Breast epithelium (tissue), 4 donors: ENCODE measurements around the gene SNPH. TPM values are rescaled to one million over a fixed set of nuclear protein-coding genes. Genes with fewer than 3 reads are reported as not detected.

ENCODE experiments used
- DNase-seq, 2 donors: peaks; one replicate each; pipeline ENCODE4 v3.0.0-alpha.2; 2019; ENCODE audit warnings: low spot score in 2 of 2
- H3K27ac ChIP-seq, 2 donors: fragments of 200-600 bp; sonication (generic) in 1 of 2; one replicate each; pipeline ENCODE4 v1.5.1; 2016 to 2019; ENCODE audit warnings: mild to moderate bottlenecking in 1 of 2
- H3K27me3 ChIP-seq, 2 donors: fragments of 200-600 bp; sonication (generic) in 1 of 2; one replicate each; pipeline versions ENCODE4 v1.5.1 to v1.6.0; 2017 to 2019; ENCODE audit warnings: control low read depth in 1 of 2, mild to moderate bottlenecking in 1 of 2
- H3K36me3 ChIP-seq: fragments of 200-600 bp; one replicate; pipeline ENCODE4 v1.5.1; 2019
- H3K4me1 ChIP-seq, 2 donors: fragments of 200-600 bp; sonication (generic); one replicate each; pipeline ENCODE4 v1.5.1; 2016 to 2019; ENCODE audit warnings: control low read depth in 1 of 2
- H3K4me3 ChIP-seq, 3 donors: fragments of 200-600 bp; sonication (generic); 1 replicate in 2 of 3; 2 replicates in 1 of 3; pipeline ENCODE4 v1.5.1; 2016 to 2019; ENCODE audit warnings: mild to moderate bottlenecking in 3 of 3, moderate library complexity in 2 of 3
- H3K9me3 ChIP-seq, 2 donors: fragments of 200-600 bp; sonication (generic) in 1 of 2; one replicate each; pipeline ENCODE4 v1.5.1; 2016 to 2019; ENCODE audit warnings: control low read depth in 1 of 2
- CTCF ChIP-seq, 3 donors: fragments of 450-650 bp; IDR thresholded peaks; one replicate each; pipeline ENCODE4 v1.5.1; 2016 to 2017; ENCODE audit warnings: antibody characterized with exemption in 3 of 3, mild to moderate bottlenecking in 3 of 3, moderate library complexity in 3 of 3
- POLR2A ChIP-seq: fragments of 450-650 bp; IDR thresholded peaks from one replicate; pipeline ENCODE4 v1.6.1; 2016; ENCODE audit warnings: antibody characterized with exemption, mild to moderate bottlenecking, moderate library complexity
- POLR2AphosphoS5 ChIP-seq, 3 donors: sonication (generic); formaldehyde crosslinking; IDR thresholded peaks; one replicate each; pipeline ENCODE4 v1.6.1; 2017; ENCODE audit warnings: antibody characterized with exemption in 3 of 3
- intact Hi-C: fragments of 100-400 bp; cut with DNase I; formaldehyde crosslinking; loops from one replicate; pipeline ENCODE4 v1.15.1; 2023; ENCODE audit warnings: low total_unique reads
- total RNA-seq, 3 donors: library from RNA; depleted of rRNA; stranded (reverse); fragments of >200 nt; gene quantifications; one replicate each; pipeline ENCODE4 v1.1.0, GENCODE V29; 2016

SNPH gene
- total RNA-seq, 3 donors from 2014 or later, result 2.3 to 4.0 (median 3.5) TPM

- no peaks in the 10 kb centered on the region for H3K36me3 ChIP-seq
- no peak for DNase-seq
- intact Hi-C loops, result no loop called here
Measured at GRCh38 chr20:1295276-1295930, 29.3 kb downstream of the SNPH start.

DNA sequence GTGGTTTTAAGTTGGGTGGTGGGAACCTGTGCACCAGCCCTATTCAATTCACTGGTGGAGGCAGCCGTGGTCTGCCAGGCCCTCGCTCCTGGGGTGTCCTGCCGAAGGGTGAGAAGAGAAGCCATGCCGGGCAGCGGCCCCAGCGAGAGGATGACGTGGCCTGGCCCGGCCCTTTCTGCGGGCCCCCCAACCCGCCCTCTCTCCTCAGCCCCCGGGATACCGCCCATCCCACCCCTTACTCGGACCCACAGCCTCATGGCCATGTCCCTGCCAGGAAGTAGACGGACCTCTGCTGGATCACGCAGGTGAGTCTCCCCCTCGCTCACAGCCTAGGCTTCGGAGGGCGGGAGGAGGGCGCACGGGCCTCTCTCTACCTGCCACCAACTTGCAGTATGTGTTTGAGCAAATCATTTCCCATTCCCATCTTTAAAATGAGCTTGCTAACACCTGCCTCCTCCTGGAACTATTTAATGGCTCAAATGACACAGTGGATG is 30.1 kb downstream of the SNPH start:
- intact Hi-C loops, result no loop called here
- Histone ChIP-seq H3K27ac (no peak overlapping the region), H3K4me1 (no peaks in the 10 kb centered on the region), H3K36me3 (no peaks in the 10 kb centered on the region), H3K4me3 (no peak overlapping the region), H3K9me3 (no peaks in the 10 kb centered on the region), H3K27me3 (no peaks in the 10 kb centered on the region)
- TF ChIP-seq POLR2AphosphoS5 (IDR thresholded peaks at IDR 0.05) (no peak), POLR2A (no peak), CTCF (IDR thresholded peaks at IDR 0.05) (no peak)
- no peak for DNase-seq

More at GRCh38 chr20:1295276-1295930, 29.3 kb downstream of the SNPH start:
- Histone ChIP-seq H3K9me3 (no peaks in the 10 kb centered on the region), H3K4me1 (no peaks in the 10 kb centered on the region), H3K27me3 (no peaks in the 10 kb centered on the region), H3K4me3 (no peak overlapping the region), H3K27ac (no peak overlapping the region)
- no peak for TF ChIP-seq POLR2A

GRCh38 chr20:1296922-1297321 is 30.8 kb downstream of the SNPH start:
- intact Hi-C loops, result no loop called here
- no peaks in the 10 kb centered on the region for H3K4me1 ChIP-seq
- TF ChIP-seq POLR2AphosphoS5 (IDR thresholded peaks at IDR 0.05), result no peak
- TF ChIP-seq POLR2A, result no peak
- TF ChIP-seq CTCF (IDR thresholded peaks at IDR 0.05), result no peak
- DNase-seq, result no peak
- H3K36me3 ChIP-seq, result no peaks in the 10 kb centered on the region
- H3K27ac ChIP-seq, result no peak overlapping the region
- H3K4me3 ChIP-seq, result no peak overlapping the region
- H3K27me3 ChIP-seq, result no peaks in the 10 kb centered on the region
- H3K9me3 ChIP-seq, result no peaks in the 10 kb centered on the region

DNA sequence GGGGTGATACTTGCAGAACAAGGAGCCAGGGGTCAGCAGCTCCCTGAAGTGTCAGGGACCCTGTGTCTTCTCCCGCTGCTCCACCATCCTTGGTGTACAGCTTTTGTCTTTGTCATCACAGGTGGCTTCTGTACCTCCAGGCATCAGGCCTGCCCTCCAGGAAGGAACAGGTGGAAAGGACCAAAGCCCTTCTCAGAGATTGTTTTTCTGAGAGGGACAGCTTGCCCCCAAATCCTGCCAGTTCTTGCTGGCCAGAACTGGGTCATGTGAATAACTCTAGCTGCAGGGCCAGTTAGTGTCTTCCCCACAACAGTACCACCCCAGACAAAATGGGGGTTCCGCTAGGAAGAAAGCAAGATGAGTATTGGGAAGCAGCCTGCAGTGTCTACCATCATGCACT is 31.4 kb downstream of the SNPH start:
- Histone ChIP-seq H3K36me3 (no peaks in the 10 kb centered on the region), H3K4me1 (no peaks in the 10 kb centered on the region), H3K27me3 (no peaks in the 10 kb centered on the region), H3K9me3 (no peaks in the 10 kb centered on the region), H3K4me3 (no peak overlapping the region), H3K27ac (no peak overlapping the region)
- intact Hi-C loops, result no loop called here
- TF ChIP-seq POLR2AphosphoS5 (IDR thresholded peaks at IDR 0.05) (no peak), POLR2A (no peak), CTCF (IDR thresholded peaks at IDR 0.05) (no peak)
- no peak for DNase-seq

GRCh38 chr20:1298166-1298565 is 32.1 kb downstream of the SNPH start:
- Histone ChIP-seq H3K36me3 (no peaks in the 10 kb centered on the region), H3K9me3 (no peaks in the 10 kb centered on the region), H3K4me3 (no peak overlapping the region), H3K27ac (no peak overlapping the region), H3K4me1 (no peaks in the 10 kb centered on the region), H3K27me3 (no peaks in the 10 kb centered on the region)
- TF ChIP-seq POLR2A (no peak), CTCF (IDR thresholded peaks at IDR 0.05) (no peak), POLR2AphosphoS5 (IDR thresholded peaks at IDR 0.05) (no peak)
- intact Hi-C loops, result no loop called here
- DNase-seq, result no peak
